ENCODE results near the gene DIP2B. TPM values are rescaled to one million over a fixed set of nuclear protein-coding genes. Genes with fewer than 3 reads are reported as not detected.

Gene DIP2B
- polyA plus RNA-seq, 1 of the 3 experiments (the other 2 are of a cell fraction) = 6.6 TPM

DNA sequence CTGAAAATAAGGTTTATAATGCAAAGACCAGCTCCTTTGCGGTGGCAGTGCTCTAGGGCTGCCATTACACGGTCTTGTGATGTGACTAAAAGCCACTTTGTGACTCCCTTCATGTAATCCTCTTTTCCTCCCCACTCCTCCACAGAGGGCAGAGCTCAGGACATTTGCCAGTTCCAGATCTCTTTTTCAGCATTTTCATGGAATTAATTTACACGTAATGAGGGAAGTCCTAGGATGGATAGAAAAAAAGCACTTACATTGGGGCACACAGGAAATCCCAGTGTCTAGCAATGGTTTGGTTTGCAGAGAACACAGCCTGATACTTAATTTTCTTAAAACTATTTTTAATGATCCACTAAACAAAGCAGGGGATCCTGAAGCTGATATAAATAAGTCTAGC lies 241.6 kb downstream of the DIP2B start:
- H3K4me2 ChIP-seq = no peak overlapping the region
- no peak overlapping the region for H3K27ac ChIP-seq (ENCODE audit: low read depth in 2 of 2, low read length in 1 of 2)
- POLR2A ChIA-PET = no interaction called here
- H3K9me2 ChIP-seq = no peaks in the 10 kb centered on the region
- H3K4me3 ChIP-seq (ENCODE audit: low read depth in 2 of 2, low read length in 1 of 2) = no peak overlapping the region
- no peaks in the 10 kb centered on the region for H3K9me3 ChIP-seq
- H3K4me1 ChIP-seq (ENCODE audit: control insufficient read depth in 1 of 2, insufficient read depth in 2 of 2, low read depth in 1 of 2, low read length in 1 of 2) = no peaks in the 10 kb centered on the region
- no peak overlapping the region for H3K9ac ChIP-seq
- CTCF ChIA-PET = interaction anchor here (1.3 kb wide), 1 partner anchor 11 kb away, joined by 4 read pairs; no protein-coding TSS in a partner anchor
- TF ChIP-seq, protein P1, sequence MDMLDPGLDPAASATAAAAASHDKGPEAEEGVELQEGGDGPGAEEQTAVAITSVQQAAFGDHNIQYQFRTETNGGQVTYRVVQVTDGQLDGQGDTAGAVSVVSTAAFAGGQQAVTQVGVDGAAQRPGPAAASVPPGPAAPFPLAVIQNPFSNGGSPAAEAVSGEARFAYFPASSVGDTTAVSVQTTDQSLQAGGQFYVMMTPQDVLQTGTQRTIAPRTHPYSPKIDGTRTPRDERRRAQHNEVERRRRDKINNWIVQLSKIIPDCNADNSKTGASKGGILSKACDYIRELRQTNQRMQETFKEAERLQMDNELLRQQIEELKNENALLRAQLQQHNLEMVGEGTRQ (IDR thresholded peaks at IDR 0.05; ENCODE audit: borderline replicate concordance, low read depth, low read length) = no peak
- TF ChIP-seq RCOR1 (IDR thresholded peaks at IDR 0.05; ENCODE audit: low read length) (no peak), SMC3 (IDR thresholded peaks at IDR 0.05; ENCODE audit: low read depth, low read length) (no peak), ELF1 (IDR thresholded peaks at IDR 0.05) (no peak), RAD21 (IDR thresholded peaks at IDR 0.05; ENCODE audit: low read length) (no peak), MEF2A (IDR thresholded peaks at IDR 0.05; ENCODE audit: borderline replicate concordance, low read depth) (no peak), NFIC (IDR thresholded peaks at IDR 0.05; ENCODE audit: borderline replicate concordance) (no peak), MXI1 (IDR thresholded peaks at IDR 0.05; ENCODE audit: low read depth, low read length) (no peak), RXRA (IDR thresholded peaks at IDR 0.05; ENCODE audit: borderline replicate concordance, low read depth) (no peak), JUND (IDR thresholded peaks at IDR 0.05) (no peak), TCF12 (IDR thresholded peaks at IDR 0.05) (no peak), TEAD4 (IDR thresholded peaks at IDR 0.05; ENCODE audit: borderline replicate concordance, insufficient read depth) (no peak), RFX5 (IDR thresholded peaks at IDR 0.05; ENCODE audit: low read length) (no peak)
- TF ChIP-seq, protein P2, sequence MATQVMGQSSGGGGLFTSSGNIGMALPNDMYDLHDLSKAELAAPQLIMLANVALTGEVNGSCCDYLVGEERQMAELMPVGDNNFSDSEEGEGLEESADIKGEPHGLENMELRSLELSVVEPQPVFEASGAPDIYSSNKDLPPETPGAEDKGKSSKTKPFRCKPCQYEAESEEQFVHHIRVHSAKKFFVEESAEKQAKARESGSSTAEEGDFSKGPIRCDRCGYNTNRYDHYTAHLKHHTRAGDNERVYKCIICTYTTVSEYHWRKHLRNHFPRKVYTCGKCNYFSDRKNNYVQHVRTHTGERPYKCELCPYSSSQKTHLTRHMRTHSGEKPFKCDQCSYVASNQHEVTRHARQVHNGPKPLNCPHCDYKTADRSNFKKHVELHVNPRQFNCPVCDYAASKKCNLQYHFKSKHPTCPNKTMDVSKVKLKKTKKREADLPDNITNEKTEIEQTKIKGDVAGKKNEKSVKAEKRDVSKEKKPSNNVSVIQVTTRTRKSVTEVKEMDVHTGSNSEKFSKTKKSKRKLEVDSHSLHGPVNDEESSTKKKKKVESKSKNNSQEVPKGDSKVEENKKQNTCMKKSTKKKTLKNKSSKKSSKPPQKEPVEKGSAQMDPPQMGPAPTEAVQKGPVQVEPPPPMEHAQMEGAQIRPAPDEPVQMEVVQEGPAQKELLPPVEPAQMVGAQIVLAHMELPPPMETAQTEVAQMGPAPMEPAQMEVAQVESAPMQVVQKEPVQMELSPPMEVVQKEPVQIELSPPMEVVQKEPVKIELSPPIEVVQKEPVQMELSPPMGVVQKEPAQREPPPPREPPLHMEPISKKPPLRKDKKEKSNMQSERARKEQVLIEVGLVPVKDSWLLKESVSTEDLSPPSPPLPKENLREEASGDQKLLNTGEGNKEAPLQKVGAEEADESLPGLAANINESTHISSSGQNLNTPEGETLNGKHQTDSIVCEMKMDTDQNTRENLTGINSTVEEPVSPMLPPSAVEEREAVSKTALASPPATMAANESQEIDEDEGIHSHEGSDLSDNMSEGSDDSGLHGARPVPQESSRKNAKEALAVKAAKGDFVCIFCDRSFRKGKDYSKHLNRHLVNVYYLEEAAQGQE (IDR thresholded peaks at IDR 0.05; ENCODE audit: low read depth, low read length) = no peak
- peaks cover 38 to 40% of the 10 kb centered on the region in 2 experiments for H3K36me3 ChIP-seq (replicated peaks in 1 of 2; ENCODE audit: control insufficient read depth in 1 of 2, insufficient read depth in 2 of 2, low read length in 1 of 2)
- H3K79me2 ChIP-seq (ENCODE audit: insufficient read depth) = no peaks in the 10 kb centered on the region
- H3K27me3 ChIP-seq (ENCODE audit: insufficient read depth) = no peaks in the 10 kb centered on the region
- DNase-seq = no peak
- H2AFZ ChIP-seq (ENCODE audit: low read depth) = no peak overlapping the region
- 99% methylated on average over 3 of the region's 3 CpGs for whole genome bisulfite sequencing (ENCODE audit: low lambda C conversion rate)
- no peaks in the 10 kb centered on the region for H4K20me1 ChIP-seq (ENCODE audit: insufficient read depth)
- peaks cover 4% of the 10 kb centered on the region for H3F3A ChIP-seq (replicated peaks; ENCODE audit: insufficient read depth)

DNA sequence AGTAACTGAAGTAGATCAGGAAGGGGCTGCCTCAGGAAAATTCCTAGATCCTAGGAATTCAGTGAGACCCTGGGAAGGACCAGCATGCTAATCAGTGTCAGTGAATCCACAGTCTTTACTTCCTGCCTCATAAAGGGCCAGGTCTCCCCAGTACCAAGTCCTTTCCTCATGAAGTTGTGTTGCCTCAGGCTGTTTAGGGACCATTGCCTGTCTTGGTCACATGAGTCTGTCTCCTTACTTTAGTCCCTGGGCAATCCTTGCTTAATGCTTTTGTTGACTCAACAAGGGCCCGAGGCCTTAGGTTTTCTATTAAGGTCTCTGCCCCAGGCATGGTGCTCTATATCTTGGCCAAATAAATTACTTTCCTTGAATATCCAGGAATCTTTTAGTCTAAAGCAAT lies 243.0 kb downstream of the DIP2B start:
- no peaks in the 10 kb centered on the region for H3K79me2 ChIP-seq (ENCODE audit: insufficient read depth)
- H3K4me1 ChIP-seq (ENCODE audit: control insufficient read depth in 1 of 2, insufficient read depth in 2 of 2, low read depth in 1 of 2, low read length in 1 of 2) = peaks cover 0 to 10% of the 10 kb centered on the region in 2 experiments; a peak in 1 of 4 replicates
- H2AFZ ChIP-seq (ENCODE audit: low read depth) = no peak overlapping the region
- 93% methylated on average over 1 of the region's 1 CpG for WGBS (ENCODE audit: low lambda C conversion rate)
- H3K9ac ChIP-seq = no peak overlapping the region
- H3K36me3 ChIP-seq (replicated peaks in 1 of 2; ENCODE audit: control insufficient read depth in 1 of 2, insufficient read depth in 2 of 2, low read length in 1 of 2) = peaks cover 30 to 33% of the 10 kb centered on the region in 2 experiments
- peaks cover 14% of the 10 kb centered on the region for H3F3A ChIP-seq (replicated peaks; ENCODE audit: insufficient read depth)
- H3K4me3 ChIP-seq (ENCODE audit: low read depth in 2 of 2, low read length in 1 of 2) = no peak overlapping the region
- no peak for DNase-seq
- H3K9me2 ChIP-seq = no peaks in the 10 kb centered on the region
- no peak overlapping the region for H3K4me2 ChIP-seq
- H3K27ac ChIP-seq (ENCODE audit: low read depth in 2 of 2, low read length in 1 of 2) = no peak overlapping the region
- no peaks in the 10 kb centered on the region for H3K9me3 ChIP-seq
- ChIA-PET POLR2A (no interaction called here), CTCF (interaction anchor here (1.1 kb wide), 1 partner anchor 17 kb away, joined by 3 read pairs; no protein-coding TSS in a partner anchor)
- H3K27me3 ChIP-seq (ENCODE audit: insufficient read depth) = no peaks in the 10 kb centered on the region
- no peaks in the 10 kb centered on the region for H4K20me1 ChIP-seq (ENCODE audit: insufficient read depth)
- TF ChIP-seq EZH2phosphoT487 (IDR thresholded peaks at IDR 0.05; ENCODE audit: borderline replicate concordance, low read depth) (no peak), GABPA (IDR thresholded peaks at IDR 0.05; ENCODE audit: low read depth) (no peak), FOSL2 (IDR thresholded peaks at IDR 0.05; ENCODE audit: borderline replicate concordance, low read depth) (no peak)
- TF ChIP-seq, protein P3, sequence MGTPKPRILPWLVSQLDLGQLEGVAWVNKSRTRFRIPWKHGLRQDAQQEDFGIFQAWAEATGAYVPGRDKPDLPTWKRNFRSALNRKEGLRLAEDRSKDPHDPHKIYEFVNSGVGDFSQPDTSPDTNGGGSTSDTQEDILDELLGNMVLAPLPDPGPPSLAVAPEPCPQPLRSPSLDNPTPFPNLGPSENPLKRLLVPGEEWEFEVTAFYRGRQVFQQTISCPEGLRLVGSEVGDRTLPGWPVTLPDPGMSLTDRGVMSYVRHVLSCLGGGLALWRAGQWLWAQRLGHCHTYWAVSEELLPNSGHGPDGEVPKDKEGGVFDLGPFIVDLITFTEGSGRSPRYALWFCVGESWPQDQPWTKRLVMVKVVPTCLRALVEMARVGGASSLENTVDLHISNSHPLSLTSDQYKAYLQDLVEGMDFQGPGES (IDR thresholded peaks at IDR 0.05; ENCODE audit: low read depth, low read length) = no peak
